Astrocyte (in vitro differentiated cells and primary cell): ENCODE measurements around the gene PLK2. TPM values are rescaled to one million over a fixed set of nuclear protein-coding genes. Genes with fewer than 3 reads are reported as not detected.

Experiments used
- DNase-seq: peaks from one replicate; pipeline ENCODE4 v3.0.0-alpha.2; 2010; ENCODE audit warnings: low read depth
- FAIRE-seq: peaks from 2 replicates; lab custom pipeline; 2011; peaks lifted over from hg19 to GRCh38; lab: Jason Lieb, UNC
- H2AFZ ChIP-seq: 2 replicates; pipeline ENCODE4 v1.6.0; 2012; ENCODE audit warnings: low read depth, low read length, inconsistent platforms
- H3K27ac ChIP-seq: 2 replicates; pipeline ENCODE4 v1.5.1; 2011; ENCODE audit warnings: low read depth, low read length, inconsistent platforms
- H3K27me3 ChIP-seq: 2 replicates; pipeline ENCODE4 v1.6.0; 2011; ENCODE audit warnings: low read length, inconsistent platforms; ENCODE audit not compliant: insufficient read depth
- H3K36me3 ChIP-seq: 2 replicates; pipeline ENCODE4 v1.5.1; 2011; ENCODE audit warnings: low read length, inconsistent platforms; ENCODE audit not compliant: insufficient read depth
- H3K4me1 ChIP-seq: 2 replicates; pipeline ENCODE4 v1.5.1; 2011; ENCODE audit warnings: low read length, inconsistent platforms; ENCODE audit not compliant: insufficient read depth
- H3K4me2 ChIP-seq: 2 replicates; pipeline ENCODE4 v1.6.0; 2012; ENCODE audit warnings: low read length, inconsistent platforms
- H3K4me3 ChIP-seq: 2 replicates; pipeline ENCODE4 v1.5.1; 2011; ENCODE audit warnings: low read depth, mild to moderate bottlenecking, low read length, inconsistent platforms; ENCODE audit not compliant: insufficient read depth
- H3K79me2 ChIP-seq: 2 replicates; pipeline ENCODE4 v1.6.0; 2012; ENCODE audit warnings: mild to moderate bottlenecking, low read length, inconsistent platforms; ENCODE audit not compliant: insufficient read depth
- H3K9ac ChIP-seq: 2 replicates; pipeline ENCODE4 v1.6.0; 2012; ENCODE audit warnings: mild to moderate bottlenecking, low read length, inconsistent platforms
- H3K9me3 ChIP-seq: 2 replicates; pipeline ENCODE4 v1.5.1; 2012; ENCODE audit warnings: low read depth, mild to moderate bottlenecking, low read length, inconsistent platforms; ENCODE audit not compliant: insufficient read depth
- H4K20me1 ChIP-seq: 2 replicates; pipeline ENCODE4 v1.6.0; 2012; ENCODE audit warnings: low read length, inconsistent platforms; ENCODE audit not compliant: insufficient read depth
- H3K27ac Mint-ChIP-seq: one replicate; pipeline ENCODE4 v1.8.0; 2021; ENCODE audit warnings: mild to moderate bottlenecking, mixed read lengths; ENCODE audit not compliant: unreplicated experiment
- H3K27me3 Mint-ChIP-seq: one replicate; pipeline ENCODE4 v1.8.0; 2021; ENCODE audit warnings: low read depth, mixed read lengths; ENCODE audit not compliant: unreplicated experiment
- H3K36me3 Mint-ChIP-seq: one replicate; pipeline ENCODE4 v1.8.0; 2021; ENCODE audit warnings: low read depth, mixed read lengths; ENCODE audit not compliant: unreplicated experiment
- H3K4me1 Mint-ChIP-seq: one replicate; pipeline ENCODE4 v1.8.0; 2021; ENCODE audit warnings: low read depth, mixed read lengths; ENCODE audit not compliant: unreplicated experiment
- H3K4me3 Mint-ChIP-seq: one replicate; pipeline ENCODE4 v1.8.0; 2021; ENCODE audit warnings: mild to moderate bottlenecking, moderate library complexity, mixed read lengths; ENCODE audit not compliant: unreplicated experiment
- H3K9me3 Mint-ChIP-seq: one replicate; pipeline ENCODE4 v1.8.0; 2021; ENCODE audit warnings: mild to moderate bottlenecking, mixed read lengths; ENCODE audit not compliant: unreplicated experiment
- CTCF ChIP-seq: IDR thresholded peaks from 2 replicates; pipeline ENCODE4 v1.5.1; 2011; ENCODE audit warnings: low read depth, mild to moderate bottlenecking, inconsistent platforms, low read length, moderate library complexity; ENCODE audit not compliant: insufficient read depth
- EZH2 ChIP-seq: IDR thresholded peaks from 2 replicates; pipeline ENCODE4 v1.6.1; 2012; ENCODE audit warnings: mild to moderate bottlenecking, low read length, inconsistent platforms; ENCODE audit not compliant: insufficient read depth
- total RNA-seq: library from RNA; stranded (reverse); gene quantifications from 2 replicates; pipeline ENCODE4 v1.2.1, GENCODE V29; 2021

The PLK2 gene
- total RNA-seq, 1 donor from 2014 or later: 368 TPM

DNA sequence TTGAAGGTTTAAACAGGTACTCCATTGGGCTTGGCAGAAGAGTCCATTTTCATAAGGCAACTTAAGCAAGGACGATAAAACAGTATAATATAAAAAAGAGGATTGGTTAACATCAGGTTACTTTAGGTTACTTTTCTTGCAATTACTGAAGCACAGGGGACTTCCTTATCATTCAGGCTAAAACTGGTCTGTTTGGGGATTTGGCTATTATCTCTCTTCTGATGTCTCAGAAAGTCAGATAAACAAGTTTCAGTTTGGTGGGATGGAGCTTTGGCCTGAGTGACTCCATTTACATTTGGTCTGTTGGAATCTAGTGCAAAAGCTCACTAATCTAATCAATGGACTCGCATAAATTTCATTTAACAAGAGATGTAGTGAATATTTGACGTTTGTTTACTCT lies 39.3 kb upstream of the PLK2 start:
- FAIRE-seq (no peak), DNase-seq (no peak)
- H3K9me3 ChIP-seq: no peaks in the 10 kb centered on the region
- no peak overlapping the region for H3K4me2 ChIP-seq
- H3K9me3 Mint-ChIP-seq: no peaks in the 10 kb centered on the region
- no peak overlapping the region for H3K27ac ChIP-seq
- no peaks in the 10 kb centered on the region for H3K27me3 ChIP-seq
- H3K27me3 Mint-ChIP-seq: no peaks in the 10 kb centered on the region
- no peaks in the 10 kb centered on the region for H3K36me3 ChIP-seq
- no peaks in the 10 kb centered on the region for H3K36me3 Mint-ChIP-seq
- no peak overlapping the region for H3K9ac ChIP-seq
- H4K20me1 ChIP-seq: no peaks in the 10 kb centered on the region
- TF ChIP-seq EZH2: no peak
- no peak for TF ChIP-seq CTCF
- no peaks in the 10 kb centered on the region for H3K79me2 ChIP-seq
- H3K4me1 Mint-ChIP-seq: peaks cover 1% of the 10 kb centered on the region
- H3K27ac Mint-ChIP-seq: no peak overlapping the region
- no peak overlapping the region for H3K4me3 ChIP-seq
- no peak overlapping the region for H3K4me3 Mint-ChIP-seq
- H2AFZ ChIP-seq: no peak overlapping the region
- H3K4me1 ChIP-seq: no peaks in the 10 kb centered on the region

DNA sequence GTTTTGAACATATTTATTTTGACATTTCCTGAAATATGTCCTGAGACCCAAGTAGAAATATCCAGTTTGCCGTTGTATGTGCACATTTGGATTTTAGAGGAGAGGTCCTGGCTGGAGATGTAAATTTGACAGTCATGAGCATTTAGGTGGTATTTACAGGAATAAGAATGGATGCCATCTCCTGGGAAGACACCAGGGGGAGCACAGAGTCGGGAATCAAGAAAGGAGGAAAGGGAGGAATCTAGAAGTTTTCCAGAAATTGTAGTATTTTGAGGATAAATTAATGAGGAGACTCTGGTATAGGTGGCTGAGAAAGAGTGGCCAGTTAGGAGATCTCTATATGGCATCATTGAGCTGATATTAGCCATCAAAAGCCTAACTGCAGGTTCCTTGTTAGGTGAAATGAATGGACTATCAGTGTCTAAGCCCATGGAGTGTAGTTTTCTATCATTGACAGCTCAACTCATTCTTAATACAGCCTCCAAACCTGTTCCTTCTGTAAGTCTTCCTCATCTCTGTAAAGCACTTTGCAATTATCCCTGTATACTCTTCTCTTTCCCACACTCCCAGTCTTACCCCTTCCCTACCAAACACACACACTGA lies 38.6 kb upstream of the PLK2 start:
- Histone ChIP-seq H3K79me2 (no peaks in the 10 kb centered on the region), H3K9me3 (no peaks in the 10 kb centered on the region), H4K20me1 (no peaks in the 10 kb centered on the region), H3K27ac (no peak overlapping the region), H3K9ac (no peak overlapping the region), H3K36me3 (no peaks in the 10 kb centered on the region), H3K4me3 (no peak overlapping the region), H2AFZ (no peak overlapping the region), H3K4me1 (no peaks in the 10 kb centered on the region), H3K4me2 (no peak overlapping the region), H3K27me3 (no peaks in the 10 kb centered on the region)
- Mint-ChIP-seq H3K4me3 (no peak overlapping the region), H3K27ac (no peak overlapping the region), H3K9me3 (no peaks in the 10 kb centered on the region), H3K4me1 (peaks cover 1% of the 10 kb centered on the region), H3K27me3 (no peaks in the 10 kb centered on the region), H3K36me3 (no peaks in the 10 kb centered on the region)
- DNase-seq (peak; percentile 3), FAIRE-seq (no peak)
- TF ChIP-seq CTCF: peak; percentile 84
- TF ChIP-seq EZH2: no peak

DNA sequence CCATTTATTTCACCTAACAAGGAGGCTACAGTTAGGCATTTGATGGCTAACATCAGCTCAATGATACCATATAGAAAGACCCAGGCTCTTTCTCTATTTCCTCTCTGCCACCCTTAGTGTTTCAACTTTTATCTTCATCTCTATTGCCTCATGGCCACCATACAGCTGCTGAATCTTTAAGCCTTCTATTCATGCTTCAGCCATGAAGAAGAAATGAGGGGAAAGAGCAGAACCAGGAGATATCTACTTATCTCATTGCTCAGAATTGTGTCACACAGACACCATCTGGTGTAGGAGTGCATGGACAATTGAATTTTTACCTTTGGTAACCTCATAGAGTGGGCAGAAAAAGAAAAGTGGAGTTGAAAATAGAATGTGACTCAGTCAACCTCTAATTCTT lies 38.0 kb upstream of the PLK2 start:
- Mint-ChIP-seq H3K4me1 (peaks cover 1% of the 10 kb centered on the region), H3K27ac (no peak overlapping the region), H3K4me3 (no peak overlapping the region), H3K9me3 (no peaks in the 10 kb centered on the region), H3K36me3 (no peaks in the 10 kb centered on the region), H3K27me3 (no peaks in the 10 kb centered on the region)
- TF ChIP-seq EZH2 (no peak), CTCF (no peak)
- Histone ChIP-seq H3K4me2 (no peak overlapping the region), H3K4me3 (no peak overlapping the region), H3K4me1 (no peaks in the 10 kb centered on the region), H3K27ac (no peak overlapping the region), H3K9me3 (no peaks in the 10 kb centered on the region), H3K36me3 (no peaks in the 10 kb centered on the region), H4K20me1 (no peaks in the 10 kb centered on the region), H3K27me3 (no peaks in the 10 kb centered on the region), H2AFZ (no peak overlapping the region), H3K79me2 (no peaks in the 10 kb centered on the region), H3K9ac (no peak overlapping the region)
- no peak for FAIRE-seq
- no peak for DNase-seq
